Muscle layer of duodenum (tissue), 2 donors: ENCODE data around the gene POTEH.
"Not testable (repeated sequence)": the region's sequence is repeated elsewhere in the genome, so short reads cannot be mapped to it uniquely, and the experiment has no call there.

Experiments
- H3K27ac ChIP-seq: one replicate; pipeline ENCODE4 v1.7.0; 2013; ENCODE audit warnings: mild to moderate bottlenecking, low read length
- H3K27me3 ChIP-seq: one replicate; pipeline ENCODE4 v1.7.0; 2013; ENCODE audit warnings: low read depth, mild to moderate bottlenecking, control low read depth, low read length
- H3K36me3 ChIP-seq, 2 donors: one replicate each; pipeline ENCODE4 v1.7.0; 2013; ENCODE audit warnings: low read length in 2 of 2, control low read depth in 1 of 2, mild to moderate bottlenecking in 1 of 2; ENCODE audit not compliant: insufficient read depth in 2 of 2, control insufficient read depth in 1 of 2
- H3K4me1 ChIP-seq, 2 donors: one replicate each; pipeline ENCODE4 v1.7.0; 2013; ENCODE audit warnings: low read length in 2 of 2, mild to moderate bottlenecking in 2 of 2, control low read depth in 1 of 2, moderate library complexity in 1 of 2; ENCODE audit not compliant: insufficient read depth in 2 of 2, control insufficient read depth in 1 of 2
- H3K4me3 ChIP-seq, 2 donors: one replicate each; pipeline ENCODE4 v1.7.0; 2013; ENCODE audit warnings: low read length in 2 of 2, low read depth in 1 of 2, mild to moderate bottlenecking in 1 of 2
- H3K9me3 ChIP-seq, 2 donors: one replicate each; pipeline ENCODE4 v1.7.0; 2013; ENCODE audit warnings: low read length in 2 of 2, control low read depth in 1 of 2, mild to moderate bottlenecking in 1 of 2; ENCODE audit not compliant: control insufficient read depth in 1 of 2
- donor health status: healthy.

POTEH gene

GRCh38 chr22:15738157-15738908, 48.5 kb downstream of the POTEH start:
- H3K4me1 ChIP-seq, H3K27ac ChIP-seq, H3K4me3 ChIP-seq, H3K27me3 ChIP-seq, H3K9me3 ChIP-seq, H3K36me3 ChIP-seq: not testable (repeated sequence)

- H3K27ac ChIP-seq, H3K4me1 ChIP-seq, H3K9me3 ChIP-seq, H3K27me3 ChIP-seq, H3K4me3 ChIP-seq, H3K36me3 ChIP-seq: not testable (repeated sequence)
These were observed 49.1 kb downstream of the POTEH start for GRCh38 chr22:15738909-15739391.

GRCh38 chr22:15747636-15748323, 58.0 kb downstream of the POTEH start:
- not testable (repeated sequence) for H3K9me3 ChIP-seq, H3K4me3 ChIP-seq, H3K36me3 ChIP-seq, H3K27me3 ChIP-seq, H3K4me1 ChIP-seq, H3K27ac ChIP-seq

- not testable (repeated sequence) for H3K9me3 ChIP-seq, H3K27me3 ChIP-seq, H3K36me3 ChIP-seq, H3K27ac ChIP-seq, H3K4me1 ChIP-seq, H3K4me3 ChIP-seq
These were observed 59.5 kb downstream of the POTEH start for GRCh38 chr22:15749181-15749970.

GRCh38 chr22:15759443-15760097, 69.7 kb downstream of the POTEH start:
- not testable (repeated sequence) for H3K9me3 ChIP-seq, H3K36me3 ChIP-seq, H3K4me1 ChIP-seq, H3K27me3 ChIP-seq, H3K4me3 ChIP-seq, H3K27ac ChIP-seq

- H3K4me1 ChIP-seq, H3K9me3 ChIP-seq, H3K27me3 ChIP-seq, H3K27ac ChIP-seq, H3K4me3 ChIP-seq, H3K36me3 ChIP-seq: not testable (repeated sequence)
These were observed 70.7 kb downstream of the POTEH start for GRCh38 chr22:15760388-15761150.

GRCh38 chr22:15761151-15761777, 71.4 kb downstream of the POTEH start:
- H3K4me1 ChIP-seq, H3K9me3 ChIP-seq, H3K27me3 ChIP-seq, H3K36me3 ChIP-seq, H3K27ac ChIP-seq, H3K4me3 ChIP-seq: not testable (repeated sequence)

- H3K36me3 ChIP-seq = not testable (repeated sequence)
These were observed 73.7 kb downstream of the POTEH start for GRCh38 chr22:15763559-15763958.

More at GRCh38 chr22:15763559-15763958, 73.7 kb downstream of the POTEH start:
- H3K27ac ChIP-seq, H3K4me1 ChIP-seq, H3K9me3 ChIP-seq, H3K4me3 ChIP-seq, H3K27me3 ChIP-seq: not testable (repeated sequence)
